Activated CD8-positive, alpha-beta memory T cell treated with anti-CD3 and anti-CD28 coated beads for 36 hours (primary cell): Measurements from ENCODE around the gene PPP1R13B. TPM values are rescaled to one million over a fixed set of nuclear protein-coding genes. Genes with fewer than 3 reads are reported as not detected.
"Not testable (repeated sequence)": the region's sequence is repeated elsewhere in the genome, so short reads cannot be mapped to it uniquely, and the experiment has no call there.

Experiments used
- CTCF ChIA-PET: fragments of 350-600 bp; sonication (Branson Sonifier 250); formaldehyde crosslinking; loops from one replicate; lab custom pipeline; 2021; ENCODE audit warnings: antibody characterized with exemption; lab: Charles Lee
- POLR2A ChIA-PET: fragments of 350-600 bp; sonication (Branson Sonifier 250); formaldehyde crosslinking; loops from one replicate; lab custom pipeline; 2021; ENCODE audit warnings: antibody characterized with exemption; lab: Charles Lee
- total RNA-seq, 2 experiments: library from RNA; stranded (reverse); gene quantifications; one replicate each; pipeline ENCODE4 v1.2.3, GENCODE V29; 2021

PPP1R13B gene
- total RNA-seq, 2 experiments from 2014 or later = 12.4 to 12.7 TPM

DNA sequence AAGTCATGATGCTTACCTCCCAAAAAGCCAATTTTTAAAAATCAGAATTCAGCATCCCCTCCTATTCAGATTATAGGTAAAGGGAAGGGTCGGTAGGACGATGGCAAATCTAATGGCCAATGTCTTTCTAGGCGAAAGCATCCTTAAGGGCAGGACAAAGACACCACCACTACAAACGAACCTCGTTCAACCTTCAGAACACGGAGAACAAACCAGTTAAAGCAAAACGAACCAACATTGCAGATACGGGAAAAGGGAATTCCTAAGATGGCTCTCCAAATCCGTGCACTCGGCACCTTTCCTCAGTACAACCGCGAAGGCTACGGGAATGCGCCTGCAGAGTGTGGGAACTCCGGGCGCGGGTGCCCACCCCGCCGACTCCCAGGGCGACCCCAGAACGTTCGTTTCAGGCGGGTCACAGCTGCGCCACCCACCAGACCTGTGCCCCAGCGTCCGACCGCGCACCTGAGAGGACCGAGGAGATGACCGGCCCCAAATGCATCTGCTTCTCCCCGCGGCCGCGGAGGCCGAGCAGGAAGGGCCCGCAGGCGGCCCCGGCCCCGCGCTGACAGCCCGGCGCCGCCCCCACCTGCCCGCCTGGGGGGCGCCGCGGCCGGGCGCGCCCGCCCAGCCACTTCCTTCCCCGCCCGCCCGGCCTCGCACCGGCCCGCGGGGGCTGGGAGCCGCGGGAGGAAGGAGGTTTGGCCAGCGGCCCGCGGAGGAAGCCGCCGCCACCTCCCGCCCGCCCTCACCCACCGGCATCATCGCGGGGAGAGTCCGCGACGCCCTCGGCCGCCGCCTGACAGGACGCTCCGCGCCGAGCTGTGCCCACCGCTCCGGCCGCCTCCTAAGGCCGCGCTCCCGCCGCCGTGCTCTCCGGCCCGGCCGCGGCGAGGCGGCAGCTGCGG is 578 bp downstream of the PPP1R13B start:
- POLR2A ChIA-PET = interaction anchor here (0.6 to 1.0 kb wide), 2 partner anchors 26 to 319 kb away, joined by 4 to 5 read pairs; no protein-coding TSS in a partner anchor
- CTCF ChIA-PET = no interaction called here

DNA sequence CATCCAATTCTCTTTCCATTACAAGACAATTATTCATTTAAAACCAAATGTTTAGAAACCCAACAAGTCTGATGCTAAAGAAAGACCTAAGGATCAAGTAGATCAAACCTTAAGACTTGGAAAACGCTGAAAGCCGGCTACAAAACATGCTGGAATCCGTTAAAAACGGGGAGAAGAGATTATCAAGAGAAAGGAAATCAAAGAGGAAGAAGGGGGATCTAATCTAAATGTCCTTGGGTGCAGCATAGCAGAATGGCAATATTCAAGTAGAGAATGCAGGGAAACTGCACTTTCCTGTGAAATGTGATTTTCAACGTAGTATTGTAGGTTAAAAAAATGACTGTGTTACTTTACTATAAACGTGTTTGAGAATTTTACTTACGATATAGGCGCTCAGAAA is 1.3 kb downstream of the PPP1R13B start:
- CTCF ChIA-PET = no interaction called here
- POLR2A ChIA-PET = no interaction called here

- ChIA-PET CTCF (no interaction called here), POLR2A (no interaction called here)
Measured at GRCh38 chr14:103845327-103845726, 2.0 kb downstream of the PPP1R13B start.

DNA sequence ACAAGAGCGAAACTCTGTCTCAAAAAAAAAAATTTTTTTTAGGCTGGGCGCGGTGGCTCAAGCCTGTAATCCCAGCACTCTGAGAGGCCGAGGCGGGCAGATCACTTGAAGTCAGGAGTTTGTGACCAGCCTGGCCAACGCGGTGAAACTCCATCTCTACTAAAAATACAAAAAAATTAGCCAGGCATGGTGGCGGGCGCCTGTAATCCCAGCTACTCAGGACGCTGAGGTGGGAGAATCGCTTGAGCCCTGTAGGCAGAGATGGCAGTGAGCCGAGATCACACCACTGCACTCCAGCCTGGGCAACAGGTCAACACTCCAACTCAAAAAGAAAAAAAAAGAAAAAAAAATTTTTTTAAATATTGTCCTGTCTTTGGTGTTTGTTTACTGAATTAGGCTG is 6.1 kb downstream of the PPP1R13B start:
- POLR2A ChIA-PET, CTCF ChIA-PET: not testable (repeated sequence)

DNA sequence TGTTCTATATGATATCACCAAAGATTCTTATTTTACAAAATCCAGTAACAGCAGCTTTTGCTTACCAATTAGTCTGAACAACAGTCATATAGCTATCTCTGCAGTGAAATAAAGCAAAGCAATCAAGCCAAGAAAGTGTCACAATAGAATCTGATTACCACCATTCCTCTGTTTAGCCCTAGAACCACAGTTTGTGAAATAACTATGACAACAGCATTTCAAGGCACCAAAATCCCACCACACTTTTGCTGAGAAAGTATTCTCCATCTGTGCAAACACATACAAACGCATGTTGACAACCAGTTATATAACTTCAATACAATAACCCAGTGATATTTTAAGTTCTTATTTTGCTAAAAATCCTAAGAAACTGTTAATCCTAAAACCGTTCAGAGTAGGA is 7.4 kb downstream of the PPP1R13B start:
- POLR2A ChIA-PET = no interaction called here
- CTCF ChIA-PET = interaction anchor here (0.7 to 1.0 kb wide), 2 partner anchors 53 to 70 kb away, joined by 3 read pairs; no protein-coding TSS in a partner anchor

GRCh38 chr14:103839579-103839978 is 7.8 kb downstream of the PPP1R13B start:
- ChIA-PET POLR2A (no interaction called here), CTCF (interaction anchor here (0.7 to 1.1 kb wide), 3 partner anchors 53 to 85 kb away, joined by 3 read pairs; no protein-coding TSS in a partner anchor)

DNA sequence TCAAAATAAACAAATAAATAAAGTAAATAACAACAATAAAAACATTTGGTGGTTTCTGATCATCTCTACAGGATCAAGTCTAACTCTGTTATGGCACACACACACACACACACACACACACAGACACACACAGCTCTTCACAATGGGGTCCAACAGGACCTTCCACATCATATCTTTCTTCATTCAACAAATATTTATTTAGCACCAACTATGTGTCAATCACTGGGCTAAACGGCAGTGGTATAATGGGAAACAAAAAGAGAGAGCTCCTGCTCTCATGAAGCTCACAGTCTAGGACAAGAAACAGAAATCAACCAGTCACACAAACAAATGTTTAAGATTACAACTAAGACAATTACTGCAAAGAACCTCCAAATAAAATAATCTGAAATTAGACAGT is 9.3 kb downstream of the PPP1R13B start:
- CTCF ChIA-PET = interaction anchor here (0.7 to 0.9 kb wide), 2 partner anchors 26 to 63 kb away, joined by 3 read pairs; no protein-coding TSS in a partner anchor
- POLR2A ChIA-PET = interaction anchor here (0.6 kb wide), 1 partner anchor 119 kb away, joined by 3 read pairs; no protein-coding TSS in a partner anchor

- ChIA-PET CTCF (no interaction called here), POLR2A (no interaction called here)
Measured at GRCh38 chr14:103836976-103837725, 10.2 kb downstream of the PPP1R13B start.

- POLR2A ChIA-PET = no interaction called here
- CTCF ChIA-PET = no interaction called here
Measured at GRCh38 chr14:103834956-103835355, 12.4 kb downstream of the PPP1R13B start.

DNA sequence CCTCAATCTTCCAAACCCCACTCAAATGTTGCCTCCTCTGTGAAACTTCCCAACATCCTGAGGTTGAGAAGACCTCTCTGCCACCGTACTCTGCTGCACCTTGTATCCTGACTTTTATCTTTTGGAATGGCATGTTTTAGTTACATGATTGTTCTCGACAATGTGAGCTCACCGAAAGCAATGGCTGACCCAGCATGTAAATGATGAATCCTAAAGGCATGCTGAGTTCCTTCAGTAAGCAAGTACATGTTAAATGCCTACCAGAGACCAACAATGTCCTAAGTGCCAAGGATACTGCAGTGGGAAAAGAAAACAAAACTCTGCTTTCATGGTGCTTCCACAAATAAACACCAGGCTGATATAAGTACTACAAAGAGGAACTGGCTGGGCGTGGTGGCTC is 13.7 kb downstream of the PPP1R13B start:
- ChIA-PET POLR2A (no interaction called here), CTCF (no interaction called here)

- ChIA-PET CTCF (no interaction called here), POLR2A (no interaction called here)
Measured at GRCh38 chr14:103832046-103832445, 15.3 kb downstream of the PPP1R13B start.

DNA sequence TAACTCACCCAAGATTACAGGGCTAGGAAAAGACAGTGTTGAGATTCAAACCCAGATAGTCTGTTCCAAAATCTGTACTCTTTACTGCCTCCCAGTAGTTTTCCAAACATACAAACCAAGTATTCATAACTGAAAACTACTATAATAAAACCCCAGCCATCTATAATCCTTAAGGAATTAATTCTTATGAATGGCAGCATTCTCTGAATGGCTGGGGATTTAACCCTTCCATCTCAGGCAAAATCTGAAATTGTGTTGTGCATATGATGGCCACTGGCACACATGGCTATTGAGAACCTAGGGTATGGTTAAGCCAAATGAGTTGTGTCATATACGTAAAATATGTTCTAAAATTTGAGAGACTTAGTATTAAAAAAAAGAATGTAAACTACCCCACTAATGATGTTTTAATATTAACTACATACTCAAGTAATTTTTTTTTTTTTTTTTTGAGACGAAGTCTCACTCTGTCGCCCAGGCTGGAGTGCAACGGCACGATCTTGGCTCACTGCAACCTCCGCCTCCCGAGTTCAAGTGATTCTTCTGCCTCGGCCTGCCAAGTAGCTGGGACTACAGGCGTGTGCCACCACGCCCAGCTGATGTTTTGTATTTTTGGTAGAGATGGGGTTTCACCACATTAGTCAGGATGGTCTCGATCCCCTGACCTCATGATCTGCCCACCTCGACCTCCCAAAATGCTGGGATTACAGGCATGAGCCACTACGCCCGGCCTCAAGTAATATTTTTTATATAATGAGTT is 16.7 kb downstream of the PPP1R13B start:
- CTCF ChIA-PET = no interaction called here
- POLR2A ChIA-PET = no interaction called here

DNA sequence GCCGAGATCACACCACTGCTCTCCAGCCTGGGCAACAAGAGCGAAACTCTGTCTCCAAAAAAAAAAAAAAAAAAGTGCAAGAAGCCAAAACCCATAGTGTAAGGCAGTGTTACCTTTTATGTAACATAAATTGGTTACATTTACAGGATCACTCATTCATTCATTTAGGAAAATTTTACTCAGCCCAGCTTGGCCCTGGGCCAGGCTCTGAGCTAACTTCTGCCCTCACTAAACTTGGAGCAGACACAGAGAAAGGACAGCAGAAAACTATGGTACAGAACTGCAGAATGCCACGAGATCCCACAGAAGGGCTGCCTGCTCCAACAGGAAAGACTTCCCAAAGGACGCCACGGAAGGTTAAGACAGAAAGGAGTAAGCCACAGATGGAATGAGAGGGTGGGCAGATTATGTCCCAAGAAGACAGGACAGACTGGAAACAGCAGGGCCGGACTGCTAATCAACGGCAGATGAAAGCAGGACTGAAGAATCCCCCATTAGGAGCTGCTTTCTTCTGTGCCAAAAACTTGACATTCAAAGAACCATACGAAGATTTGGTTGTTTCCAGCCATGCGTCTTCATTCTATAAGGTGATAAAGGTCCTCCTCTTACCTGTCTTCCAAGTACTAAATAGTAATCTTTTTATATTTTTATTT is 18.9 kb downstream of the PPP1R13B start:
- POLR2A ChIA-PET = no interaction called here
- CTCF ChIA-PET = interaction anchor here (0.5 kb wide), 1 partner anchor 243 kb away, joined by 3 read pairs; no protein-coding TSS in a partner anchor

DNA sequence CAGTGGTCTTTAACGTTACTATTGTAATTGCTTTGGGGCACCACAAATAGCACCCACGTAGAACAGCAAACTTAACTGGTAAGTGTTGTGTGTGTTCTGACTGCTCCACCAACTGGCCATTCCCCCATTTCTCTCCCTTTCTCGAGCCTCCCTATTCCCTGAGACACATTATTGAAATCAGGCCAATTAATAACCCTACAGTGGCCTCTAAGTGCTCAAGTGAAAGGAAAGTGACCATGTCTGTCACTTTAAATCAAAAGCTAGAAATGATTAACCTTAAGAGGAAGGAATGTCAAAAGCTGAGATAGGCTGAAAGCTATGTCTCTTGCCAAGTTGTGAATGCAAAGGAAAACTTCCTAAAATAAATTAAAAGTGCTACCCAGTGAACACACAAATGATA is 22.3 kb downstream of the PPP1R13B start:
- CTCF ChIA-PET = no interaction called here
- POLR2A ChIA-PET = no interaction called here

DNA sequence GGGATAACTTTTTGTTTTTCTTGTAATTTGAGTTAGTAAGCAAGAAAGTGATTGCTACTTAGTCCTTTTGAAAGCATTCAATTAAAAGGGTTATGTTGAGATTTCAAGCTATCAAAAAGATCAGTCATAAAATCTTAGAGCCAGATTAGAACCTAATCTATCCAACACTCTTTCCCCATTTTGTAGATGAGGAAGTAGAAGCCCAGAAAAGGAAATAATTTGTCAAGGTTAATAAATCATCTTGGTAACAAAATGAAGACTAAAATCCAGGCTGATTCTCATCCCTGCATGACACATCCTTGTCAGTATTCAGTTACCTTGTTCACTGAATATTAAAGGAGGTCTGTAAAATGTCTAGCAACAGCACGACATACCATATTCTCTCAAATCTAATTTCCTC is 26.5 kb downstream of the PPP1R13B start:
- ChIA-PET CTCF (no interaction called here), POLR2A (no interaction called here)

DNA sequence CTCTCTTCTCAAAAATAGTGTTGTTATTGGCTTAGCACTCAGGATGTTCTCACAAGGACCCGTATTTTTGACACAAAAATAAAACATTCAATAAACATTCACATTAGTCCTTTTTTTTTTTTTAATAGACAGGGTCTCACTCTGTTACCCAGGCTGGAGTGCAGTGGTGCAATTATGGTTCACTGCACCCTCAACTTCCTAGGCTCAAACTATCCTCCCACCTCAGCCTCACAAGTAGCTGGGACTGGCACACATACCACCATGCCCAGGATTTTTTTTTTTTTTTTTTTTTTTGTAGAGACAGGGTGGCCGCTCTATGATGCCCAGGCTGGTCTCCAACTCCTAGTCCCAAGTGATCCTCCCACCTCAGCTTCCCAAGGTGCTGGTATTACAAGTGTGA is 27.0 kb downstream of the PPP1R13B start:
- ChIA-PET POLR2A (no interaction called here), CTCF (interaction anchor here (0.6 to 4.0 kb wide), 2 partner anchors 12 to 99 kb away, joined by 3 to 13 read pairs; no protein-coding TSS in a partner anchor)

- ChIA-PET CTCF (interaction anchor here (0.6 to 4.0 kb wide), 2 partner anchors 11 to 99 kb away, joined by 3 to 13 read pairs; no protein-coding TSS in a partner anchor), POLR2A (interaction anchor here (0.5 kb wide), 2 partner anchors 83 to 401 kb away, joined by 7 to 13 read pairs; no protein-coding TSS in a partner anchor)
Measured at GRCh38 chr14:103819503-103820307, 27.7 kb downstream of the PPP1R13B start.

GRCh38 chr14:103818870-103819269 is 28.5 kb downstream of the PPP1R13B start:
- POLR2A ChIA-PET = no interaction called here
- CTCF ChIA-PET = interaction anchor here (4.0 kb wide), 1 partner anchor 10 kb away, joined by 13 read pairs; no protein-coding TSS in a partner anchor
